Heart left ventricle (tissue), 16 donors: ENCODE results near the gene DLG4. TPM values are rescaled to one million over a fixed set of nuclear protein-coding genes. Genes with fewer than 3 reads are reported as not detected.

Experiments
- ATAC-seq, 4 donors: fragments of 200-7000 bp; cut with Tn5 transposase; one replicate each; pipeline ENCODE4 v1.9.1; 2020 to 2022; ENCODE audit warnings: moderate library complexity in 4 of 4, mild to moderate bottlenecking in 3 of 4, moderate number of reproducible peaks in 1 of 4
- DNase-seq, 5 donors: peaks; one replicate each; pipeline ENCODE4 v3.0.0-alpha.2; 2020
- H3K27ac ChIP-seq, 12 donors: fragments of 200-600 bp; sonication (generic) in 4 of 12; one replicate each; pipeline versions ENCODE4 v1.5.0 to v1.8.0; 2016 to 2022; ENCODE audit warnings: mild to moderate bottlenecking in 2 of 12
- H3K27me3 ChIP-seq, 9 donors: fragments of 200-600 bp; sonication (generic) in 2 of 9; one replicate each; pipeline versions ENCODE4 v1.5.1 to v1.8.0; 2016 to 2022; ENCODE audit warnings: mild to moderate bottlenecking in 3 of 9
- H3K36me3 ChIP-seq, 9 donors: fragments of 200-600 bp; sonication (generic) in 2 of 9; one replicate each; pipeline versions ENCODE4 v1.5.0 to v1.8.0; 2018 to 2022; ENCODE audit warnings: mild to moderate bottlenecking in 2 of 9
- H3K4me1 ChIP-seq, 12 donors: fragments of 200-600 bp; sonication (generic) in 4 of 12; one replicate each; pipeline versions ENCODE4 v1.5.0 to v1.8.0; 2016 to 2022; ENCODE audit warnings: mild to moderate bottlenecking in 3 of 12
- H3K4me3 ChIP-seq, 12 donors: fragments of 200-600 bp; sonication (generic) in 4 of 12; one replicate each; pipeline versions ENCODE4 v1.5.0 to v1.8.0; 2017 to 2022; ENCODE audit warnings: mild to moderate bottlenecking in 9 of 12, moderate library complexity in 4 of 12
- H3K9me3 ChIP-seq, 12 donors: fragments of 200-600 bp; sonication (generic) in 4 of 12; one replicate each; pipeline versions ENCODE4 v1.5.0 to v1.8.0; 2016 to 2022; ENCODE audit warnings: mild to moderate bottlenecking in 1 of 12
- POLR2A ChIP-seq, 2 donors: fragments of 450-650 bp; IDR thresholded peaks; one replicate each; pipeline ENCODE4 v1.6.1; 2017; ENCODE audit warnings: antibody characterized with exemption in 2 of 2, mild to moderate bottlenecking in 2 of 2, moderate library complexity in 2 of 2
- WGBS, 4 donors: extraction: QIAGEN DNeasy Blood & Tissue Kit in 2 of 4; methylation state at CpG; one replicate each; pipeline versions ENCODE4 v1.1.5 to v1.1.7; 2013 to 2018; 5-methylcytosine and 5-hydroxymethylcytosine counted together
- intact Hi-C, 10 donors: fragments of 100-400 bp; cut with DNase I; formaldehyde crosslinking; loops; one replicate each; pipeline versions ENCODE4 v1.11.1 to v1.14.2; 2022
- polyA plus RNA-seq, 2 donors: library from polyadenylated mRNA; stranded (reverse); fragments of 200-250 nt; gene quantifications; one replicate each; pipeline ENCODE4 v1.2.3, GENCODE V29; 2013
- total RNA-seq, 9 donors: library from RNA; depleted of rRNA in 2 of 9; stranded (reverse); fragments of >200 nt in 2 of 9; fragmentation: NEBNext Ultra II Directional in 3 of 9; extraction: Animal tissue kit (Norgen Biotek cat#: 25700) in 3 of 9; gene quantifications; one replicate each; pipeline versions ENCODE4 v1.1.0 to v1.2.4, GENCODE V29; 2016 to 2023
- TF ChIP-seq, protein P1 (sequence below), 12 donors: fragments of 200-600 bp; sonication (generic) in 4 of 12; IDR thresholded peaks; one replicate each; pipeline versions ENCODE4 v1.5.0 to v1.8.0; 2018 to 2022; ENCODE audit warnings: antibody characterized with exemption in 12 of 12, mild to moderate bottlenecking in 5 of 12
- donor health status: ischemic (EF 13 %, LVEDD 7.1; RV severe dilation, severe dysfunction).
- donor health status: healthy with polysubstance abuse.
- donor health status: DM: no; HTN: yes; CAD: no.
- donor health status: DM: no; HTN: no; CAD: no.
- donor health status: ischemic (EF 25% LVEDD 6.9; RV normal size, moderate dysfunction).
- donor health status: ischemic (EF 25% LVEDD 5.7; RV mildly dilated, moderate dysfunction).
- donor health status: healthy.
- donor health status: DM: yes; HTN: yes; CAD: no.
- donor health status: ischemic (EF 35%, LVEDD 5.7; RV mildly dilated, moderate dysfunction).
- donor health status: nonischemic (EF 11% LVEDD 7.7; RV severe dilation, severe dysfunction).
- donor health status: DM: yes; HTN: yes; CAD: no.
- donor health status: PGD.
- donor health status: ischemic (EF 29% LVEDD 5.4; RV normal size, mild dysfunction).
- donor health status: nonischemic (EF 23%, LVEDD 6.1; RV moderate dilation, normal function).

Gene DLG4
- total and polyA plus RNA-seq, 11 donors: 5.3 to 24.3 (median 15.5) TPM

DNA sequence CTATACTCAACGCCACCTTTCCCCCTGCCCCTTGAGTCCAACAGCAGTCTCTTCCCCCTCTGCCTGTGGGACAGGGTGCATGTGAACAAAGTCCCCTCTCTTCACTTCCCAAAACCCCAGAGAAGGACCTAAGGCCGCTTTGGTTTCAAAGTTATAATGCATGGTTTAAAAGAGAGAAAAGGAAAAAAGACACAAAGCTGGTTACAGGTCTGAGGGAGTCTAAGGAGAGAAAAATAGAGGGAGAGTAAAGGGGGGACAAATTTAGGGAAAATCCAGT, 23.8 kb upstream of the DLG4 start:
- 17 to 38% (median 28%) methylated on average over 2 of the region's 2 CpGs for WGBS, 4 donors
- H3K4me3 ChIP-seq: peak overlapping the region; percentile 53 to 95 (median 84)
- ATAC-seq: no peak
- no peaks in the 10 kb centered on the region for H3K9me3 ChIP-seq
- no peaks in the 10 kb centered on the region for H3K27me3 ChIP-seq
- peak overlapping the region; percentile 91 to 99 (median 97) for H3K27ac ChIP-seq
- intact Hi-C loops: loop anchor here in 2 of 10 donors (10.0 kb wide), 2 partner anchors 331 to 601 kb away; partner anchors contain the start of gene CD68 (in 1 of the 2)
- DNase-seq: no peak
- peaks cover 5 to 37% (median 28%) of the 10 kb centered on the region in 12 donors for H3K4me1 ChIP-seq
- TF ChIP-seq POLR2A (IDR thresholded peaks at IDR 0.05): no peak
- TF ChIP-seq, protein P1, sequence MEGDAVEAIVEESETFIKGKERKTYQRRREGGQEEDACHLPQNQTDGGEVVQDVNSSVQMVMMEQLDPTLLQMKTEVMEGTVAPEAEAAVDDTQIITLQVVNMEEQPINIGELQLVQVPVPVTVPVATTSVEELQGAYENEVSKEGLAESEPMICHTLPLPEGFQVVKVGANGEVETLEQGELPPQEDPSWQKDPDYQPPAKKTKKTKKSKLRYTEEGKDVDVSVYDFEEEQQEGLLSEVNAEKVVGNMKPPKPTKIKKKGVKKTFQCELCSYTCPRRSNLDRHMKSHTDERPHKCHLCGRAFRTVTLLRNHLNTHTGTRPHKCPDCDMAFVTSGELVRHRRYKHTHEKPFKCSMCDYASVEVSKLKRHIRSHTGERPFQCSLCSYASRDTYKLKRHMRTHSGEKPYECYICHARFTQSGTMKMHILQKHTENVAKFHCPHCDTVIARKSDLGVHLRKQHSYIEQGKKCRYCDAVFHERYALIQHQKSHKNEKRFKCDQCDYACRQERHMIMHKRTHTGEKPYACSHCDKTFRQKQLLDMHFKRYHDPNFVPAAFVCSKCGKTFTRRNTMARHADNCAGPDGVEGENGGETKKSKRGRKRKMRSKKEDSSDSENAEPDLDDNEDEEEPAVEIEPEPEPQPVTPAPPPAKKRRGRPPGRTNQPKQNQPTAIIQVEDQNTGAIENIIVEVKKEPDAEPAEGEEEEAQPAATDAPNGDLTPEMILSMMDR (IDR thresholded peaks at IDR 0.05): no peak
- peaks cover 0 to 52% (median 46%) of the 10 kb centered on the region in 9 donors for H3K36me3 ChIP-seq

DNA sequence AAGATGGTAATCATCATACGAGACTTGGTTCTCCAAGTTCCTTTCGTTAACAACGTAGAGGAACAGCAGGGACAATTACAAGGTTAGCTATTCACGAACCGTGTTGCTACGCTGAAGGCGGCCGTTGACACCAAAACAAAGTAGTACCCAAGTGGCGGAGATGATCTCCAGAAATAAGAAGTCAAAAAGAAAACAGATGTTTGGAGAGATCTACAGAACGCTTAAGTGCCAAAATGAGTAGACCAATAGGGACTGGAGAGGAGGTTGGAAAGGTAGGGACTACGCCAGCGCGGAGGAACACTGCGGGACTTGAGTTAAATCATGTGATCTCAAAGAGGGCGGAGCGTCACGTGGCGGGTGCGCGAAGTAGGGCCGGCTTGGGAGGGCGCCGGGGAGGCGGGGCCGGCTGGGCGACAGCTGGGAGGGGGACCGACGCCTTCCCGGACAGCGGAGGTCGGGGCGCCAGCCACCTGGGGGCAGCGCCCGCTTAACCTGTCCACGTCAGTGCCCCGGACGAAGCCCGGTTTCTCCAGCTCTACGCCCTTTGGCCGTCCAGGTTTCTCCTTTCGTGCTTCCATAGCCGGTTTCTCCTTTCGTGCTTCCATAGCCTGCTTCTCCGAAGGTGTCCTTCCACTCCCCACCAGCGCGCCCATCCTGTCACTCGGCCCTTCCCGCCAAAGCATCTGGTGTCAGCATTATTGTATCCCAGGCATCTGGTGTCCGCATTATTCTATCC, 23.2 kb upstream of the DLG4 start:
- H3K36me3 ChIP-seq: peaks cover 0 to 52% (median 46%) of the 10 kb centered on the region in 9 donors
- H3K27ac ChIP-seq: peak overlapping the region; percentile 91 to 99 (median 97)
- no peaks in the 10 kb centered on the region for H3K27me3 ChIP-seq
- 0 to 2% (median 1%) methylated on average over 41 to 49 of the region's 49 CpGs for WGBS, 4 donors
- H3K9me3 ChIP-seq: no peaks in the 10 kb centered on the region
- H3K4me3 ChIP-seq: peak overlapping the region; percentile 53 to 95 (median 84)
- intact Hi-C loops: loop anchor here in 3 of 10 donors (1.0 to 10.0 kb wide), 3 partner anchors 241 to 602 kb away; partner anchors contain the start of genes CD68 (in 1 of the 3) and POLR2A (in 1 of the 3)
- peaks cover 5 to 32% (median 27%) of the 10 kb centered on the region in 12 donors for H3K4me1 ChIP-seq
- TF ChIP-seq, protein P1 (IDR thresholded peaks at IDR 0.05): peak in 3 of 12 donors; percentile 23 to 29 (median 28)
- TF ChIP-seq POLR2A (IDR thresholded peaks at IDR 0.05): peak in 1 of 2 donors; percentile 67
- ATAC-seq (peak; percentile 45 to 62 (median 57)), DNase-seq (peak; percentile 97 to 98 (median 97))

DNA sequence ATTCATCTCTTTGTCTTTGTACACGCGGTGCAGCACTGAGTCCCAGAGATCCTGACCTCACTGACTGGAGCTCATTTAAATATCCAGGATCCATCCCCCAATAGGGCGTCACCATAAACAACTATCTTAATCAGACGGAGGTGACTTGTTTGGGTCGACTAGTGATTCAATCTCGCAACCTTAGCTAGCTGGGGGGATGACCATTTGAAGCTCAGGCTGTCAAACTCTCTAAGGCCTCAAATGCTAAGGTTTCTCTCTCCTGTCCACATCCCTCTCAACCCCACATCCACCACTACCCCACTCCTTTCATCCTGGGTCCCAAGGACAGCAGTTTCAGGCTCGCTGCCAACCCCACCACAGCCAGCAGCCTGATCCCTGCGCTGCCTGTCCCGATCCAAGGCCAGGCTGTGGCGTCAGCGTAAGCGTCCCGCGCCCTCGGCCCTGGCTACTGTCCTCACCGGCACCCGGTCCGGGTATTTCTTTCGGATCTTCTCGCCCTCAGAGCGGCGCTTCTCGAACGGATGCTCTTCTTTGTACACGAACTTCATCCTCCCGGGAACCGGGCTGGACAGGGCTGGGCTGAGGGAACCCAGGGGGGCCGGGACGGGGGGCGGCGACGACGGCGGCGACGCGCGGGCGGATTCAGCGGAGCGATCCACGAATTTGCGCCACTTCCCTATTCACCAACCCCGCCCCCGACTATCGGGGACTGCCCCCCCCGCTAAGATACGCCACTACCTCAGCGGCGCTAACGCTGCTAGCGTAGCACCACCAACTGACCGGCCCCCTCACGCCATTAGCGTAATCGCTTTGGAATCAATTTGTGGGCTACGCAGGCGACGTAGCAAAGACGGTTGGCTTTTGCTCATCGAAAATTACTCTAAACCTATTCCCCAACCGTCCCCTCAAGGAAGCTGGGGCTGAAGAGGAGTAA, 22.4 kb upstream of the DLG4 start, which contains the start of gene GABARAP:
Gene GABARAP, minus strand, starts transcription at position 667 of the 934 bp plus-strand sequence. Its CDS starts 119 bp downstream, at position 548.
- intact Hi-C loops: loop anchor here in 3 of 10 donors (1.0 to 10.0 kb wide), 3 partner anchors 242 to 603 kb away; partner anchors contain the start of genes CD68 (in 1 of the 3) and POLR2A (in 1 of the 3)
- Histone ChIP-seq H3K36me3 (peaks cover 0 to 51% (median 46%) of the 10 kb centered on the region in 9 donors), H3K9me3 (no peaks in the 10 kb centered on the region), H3K27me3 (no peaks in the 10 kb centered on the region), H3K4me1 (peaks cover 5 to 36% (median 32%) of the 10 kb centered on the region in 12 donors), H3K4me3 (peak within 1 kb of the TSS; percentile 53 to 95 (median 84)), H3K27ac (peak within 1 kb of the TSS; percentile 91 to 99 (median 97))
- 0 to 1% (median 0%) methylated on average over 36 to 62 of the region's 62 CpGs for WGBS, 4 donors
- peak; percentile 12 to 58 (median 48) for ATAC-seq
- DNase-seq: peak; percentile 94 to 97 (median 96)
- TF ChIP-seq, protein P1 (IDR thresholded peaks at IDR 0.05): no peak
- peak in 1 of 2 donors; percentile 64 for TF ChIP-seq POLR2A (IDR thresholded peaks at IDR 0.05)
